Amygdala (tissue), 56 donors: ENCODE measurements around the gene CIDEC.

Experiments used
- DNase-seq, 56 donors: peaks; one replicate each; lab custom pipeline; 2025; lab: John Stamatoyannopoulos, UW

CIDEC gene, protein sequence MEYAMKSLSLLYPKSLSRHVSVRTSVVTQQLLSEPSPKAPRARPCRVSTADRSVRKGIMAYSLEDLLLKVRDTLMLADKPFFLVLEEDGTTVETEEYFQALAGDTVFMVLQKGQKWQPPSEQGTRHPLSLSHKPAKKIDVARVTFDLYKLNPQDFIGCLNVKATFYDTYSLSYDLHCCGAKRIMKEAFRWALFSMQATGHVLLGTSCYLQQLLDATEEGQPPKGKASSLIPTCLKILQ

DNA sequence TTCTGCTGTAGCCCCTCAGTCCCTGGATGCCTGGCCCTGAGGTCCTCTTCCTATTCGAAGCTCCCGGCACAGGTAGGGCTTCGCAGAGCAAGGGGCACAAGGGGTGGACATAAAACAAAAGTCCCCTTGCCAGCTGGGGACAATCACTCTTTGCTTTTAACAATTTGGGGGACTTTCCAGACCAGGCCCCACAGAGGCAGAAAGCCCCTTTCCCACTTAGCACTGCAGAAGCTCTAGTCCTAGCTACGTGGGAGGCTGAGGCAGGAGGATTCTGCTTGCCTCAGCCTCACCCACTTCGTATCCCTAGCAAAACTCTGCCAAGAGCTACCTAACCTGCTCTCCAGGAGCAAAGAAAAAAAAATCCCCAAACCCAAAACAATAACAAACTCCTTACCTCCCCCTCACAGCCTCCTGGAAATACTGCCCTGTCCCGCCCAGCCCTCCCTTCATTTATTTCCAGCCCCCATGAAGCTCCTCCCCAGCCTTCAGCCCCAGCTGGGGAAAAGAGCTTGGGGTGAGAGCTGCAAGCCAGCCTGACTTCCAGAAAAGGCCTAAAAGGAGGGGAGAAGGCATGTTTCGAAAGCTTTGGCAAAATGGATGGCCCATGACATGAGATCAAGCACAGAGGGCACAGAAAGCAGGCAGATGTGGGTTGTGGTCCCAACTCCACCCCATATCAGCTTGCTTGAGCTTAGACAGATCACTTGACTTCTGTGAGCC is at the start of gene CIDEC:
CIDEC (minus strand) TSS at position 424 of the 720 bp plus-strand sequence. CDS start 1,767 bp downstream, outside the sequence.
- no peak for DNase-seq

DNA sequence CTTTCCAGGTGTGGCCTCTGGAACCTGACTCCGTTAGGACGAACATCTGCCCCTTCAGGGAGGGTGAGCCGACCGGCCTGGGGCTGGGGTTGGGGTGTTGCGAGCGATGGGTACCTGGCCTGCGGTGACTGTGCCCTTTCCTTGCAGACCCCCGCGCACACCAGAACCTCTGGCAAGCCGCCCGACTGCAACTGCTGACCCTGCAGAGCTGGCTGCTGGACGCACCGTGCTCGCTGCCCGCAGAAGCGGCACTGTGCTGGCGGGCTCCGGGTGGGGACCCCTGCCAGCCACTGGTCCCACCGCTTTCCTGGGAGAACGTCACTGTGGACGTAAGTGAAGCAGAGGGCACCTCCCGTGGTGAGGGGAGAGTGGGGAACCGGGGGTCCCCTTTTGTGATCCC is 48.1 kb upstream of the CIDEC start:
- no peak for DNase-seq

DNA sequence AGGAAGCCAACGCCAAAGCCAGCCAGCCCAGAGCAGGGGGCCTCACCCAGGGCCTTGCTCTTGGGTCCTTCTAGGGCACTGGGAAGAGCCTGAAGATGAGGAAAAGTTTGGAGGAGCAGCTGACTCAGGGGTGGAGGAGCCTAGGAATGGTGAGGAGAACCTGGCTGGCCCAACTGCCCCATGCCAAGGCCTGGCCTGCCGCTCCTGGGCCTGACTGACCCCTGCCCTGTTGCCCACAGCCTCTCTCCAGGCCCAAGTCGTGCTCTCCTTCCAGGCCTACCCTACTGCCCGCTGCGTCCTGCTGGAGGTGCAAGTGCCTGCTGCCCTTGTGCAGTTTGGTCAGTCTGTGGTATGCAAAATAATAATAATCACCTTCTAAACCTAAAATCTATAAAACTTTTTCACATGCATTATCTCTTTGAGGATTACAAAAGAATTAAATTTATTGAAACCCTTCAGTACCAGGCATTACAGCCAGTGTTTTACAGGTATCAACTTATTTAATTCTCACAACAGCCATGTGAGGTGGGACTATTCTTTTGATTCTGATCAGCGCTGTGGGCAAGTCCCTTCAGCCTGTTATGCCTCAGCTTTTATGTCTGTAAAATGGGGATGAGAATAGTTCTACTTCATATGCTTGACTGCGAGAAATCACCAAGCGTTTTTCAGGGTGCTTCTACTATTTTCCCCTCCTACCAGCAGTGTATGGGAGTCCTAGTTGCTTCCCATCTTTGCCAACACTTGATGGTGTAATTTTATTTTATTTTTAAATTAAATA is 38.4 kb upstream of the CIDEC start:
- no peak for DNase-seq

DNA sequence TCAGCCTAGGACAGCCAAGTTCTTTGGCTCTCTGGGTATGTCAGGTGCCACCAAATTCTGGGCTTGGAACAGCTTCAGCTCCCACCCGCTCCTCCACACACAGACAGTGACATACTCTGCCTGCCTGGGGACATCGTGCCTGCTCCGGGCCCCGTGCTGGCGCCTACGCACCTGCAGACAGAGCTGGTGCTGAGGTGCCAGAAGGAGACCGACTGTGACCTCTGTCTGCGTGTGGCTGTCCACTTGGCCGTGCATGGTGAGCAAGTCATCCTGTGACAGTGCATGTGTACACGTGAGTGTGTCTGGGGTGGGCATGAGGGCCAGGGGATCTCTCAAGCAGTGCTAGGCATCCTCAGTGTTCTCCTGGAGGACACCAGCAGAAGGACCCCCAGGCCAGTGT is 37.8 kb upstream of the CIDEC start:
- no peak for DNase-seq

DNA sequence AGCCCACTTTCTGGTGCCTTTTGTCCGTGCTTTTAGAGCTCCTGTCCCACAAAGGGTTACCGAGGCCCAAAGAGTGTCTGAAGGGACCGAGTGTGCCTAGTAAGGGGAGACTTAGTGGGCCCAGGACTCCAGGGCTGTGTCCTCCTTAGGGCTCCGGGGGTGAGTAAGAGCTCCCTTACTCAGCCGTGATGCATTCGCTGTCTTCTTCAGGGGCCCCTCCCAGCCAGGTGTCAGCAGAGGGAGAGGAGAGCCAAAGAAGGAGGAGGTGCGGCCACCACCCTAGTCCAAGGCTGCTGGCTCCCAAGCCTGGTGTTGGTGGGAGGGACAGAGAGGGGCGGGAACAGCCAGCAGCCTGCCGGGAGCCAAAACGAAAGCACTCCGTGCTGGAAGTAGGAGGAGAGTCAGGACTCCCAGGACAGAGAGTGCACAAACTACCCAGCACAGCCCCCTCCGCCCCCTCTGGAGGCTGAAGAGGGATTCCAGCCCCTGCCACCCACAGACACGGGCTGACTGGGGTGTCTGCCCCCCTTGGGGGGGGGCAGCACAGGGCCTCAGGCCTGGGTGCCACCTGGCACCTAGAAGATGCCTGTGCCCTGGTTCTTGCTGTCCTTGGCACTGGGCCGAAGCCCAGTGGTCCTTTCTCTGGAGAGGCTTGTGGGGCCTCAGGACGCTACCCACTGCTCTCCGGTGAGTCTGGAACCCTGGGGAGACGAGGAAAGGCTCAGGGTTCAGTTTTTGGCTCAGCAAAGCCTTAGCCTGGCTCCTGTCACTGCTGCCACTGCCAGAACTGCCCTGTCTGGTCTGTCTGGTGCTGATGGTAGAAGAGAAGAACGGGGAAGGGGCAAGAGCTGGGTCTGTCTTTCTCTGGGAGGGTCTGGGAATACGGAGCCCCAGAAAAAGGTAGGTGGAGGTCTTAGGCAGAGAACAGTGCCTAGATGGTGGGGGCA is 37.0 kb upstream of the CIDEC start, which contains the start of gene IL17RC:
IL17RC (plus strand) TSS at position 365 of the 947 bp plus-strand sequence; CDS start at position 583, 218 bp downstream.
- DNase-seq, result peak in 46 of 56 donors; percentile 8 to 70 (median 50)

DNA sequence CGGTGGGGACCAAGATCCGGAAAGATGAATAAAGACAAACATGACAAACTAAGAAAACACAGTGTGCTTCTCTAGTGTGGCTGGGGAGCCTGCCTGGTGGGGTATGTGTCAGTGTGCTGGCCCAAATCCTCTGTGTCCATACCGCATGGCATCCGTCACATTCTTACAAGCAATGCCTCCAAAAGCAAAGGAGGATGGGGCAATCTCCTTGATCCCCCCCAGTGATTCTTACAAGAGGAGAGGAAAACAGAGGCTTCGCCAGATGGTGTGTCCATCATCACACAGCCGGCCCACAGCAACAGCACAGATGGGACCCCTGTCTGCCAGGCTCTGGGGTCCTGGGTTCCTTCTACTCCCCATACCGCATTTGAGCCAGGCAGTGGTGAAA is 36.3 kb upstream of the CIDEC start:
- no peak for DNase-seq

DNA sequence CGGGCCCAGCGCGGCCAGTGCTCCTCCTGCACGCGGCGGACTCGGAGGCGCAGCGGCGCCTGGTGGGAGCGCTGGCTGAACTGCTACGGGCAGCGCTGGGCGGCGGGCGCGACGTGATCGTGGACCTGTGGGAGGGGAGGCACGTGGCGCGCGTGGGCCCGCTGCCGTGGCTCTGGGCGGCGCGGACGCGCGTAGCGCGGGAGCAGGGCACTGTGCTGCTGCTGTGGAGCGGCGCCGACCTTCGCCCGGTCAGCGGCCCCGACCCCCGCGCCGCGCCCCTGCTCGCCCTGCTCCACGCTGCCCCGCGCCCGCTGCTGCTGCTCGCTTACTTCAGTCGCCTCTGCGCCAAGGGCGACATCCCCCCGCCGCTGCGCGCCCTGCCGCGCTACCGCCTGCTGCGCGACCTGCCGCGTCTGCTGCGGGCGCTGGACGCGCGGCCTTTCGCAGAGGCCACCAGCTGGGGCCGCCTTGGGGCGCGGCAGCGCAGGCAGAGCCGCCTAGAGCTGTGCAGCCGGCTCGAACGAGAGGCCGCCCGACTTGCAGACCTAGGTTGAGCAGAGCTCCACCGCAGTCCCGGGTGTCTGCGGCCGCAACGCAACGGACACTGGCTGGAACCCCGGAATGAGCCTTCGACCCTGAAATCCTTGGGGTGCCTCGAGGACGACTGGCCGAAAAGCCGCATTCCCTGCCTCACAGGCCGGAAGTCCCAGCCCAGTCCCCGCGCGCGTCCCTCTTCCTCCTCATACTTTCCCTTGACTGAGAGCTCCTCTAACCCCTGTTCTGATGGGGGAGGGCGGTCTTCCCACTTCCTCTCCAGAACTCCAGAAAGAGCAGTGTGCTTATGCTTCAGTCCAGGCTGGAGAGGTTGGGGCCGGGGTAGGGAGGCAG is 35.4 kb upstream of the CIDEC start:
- DNase-seq, result peak in 42 of 56 donors; percentile 7 to 74 (median 42)

DNA sequence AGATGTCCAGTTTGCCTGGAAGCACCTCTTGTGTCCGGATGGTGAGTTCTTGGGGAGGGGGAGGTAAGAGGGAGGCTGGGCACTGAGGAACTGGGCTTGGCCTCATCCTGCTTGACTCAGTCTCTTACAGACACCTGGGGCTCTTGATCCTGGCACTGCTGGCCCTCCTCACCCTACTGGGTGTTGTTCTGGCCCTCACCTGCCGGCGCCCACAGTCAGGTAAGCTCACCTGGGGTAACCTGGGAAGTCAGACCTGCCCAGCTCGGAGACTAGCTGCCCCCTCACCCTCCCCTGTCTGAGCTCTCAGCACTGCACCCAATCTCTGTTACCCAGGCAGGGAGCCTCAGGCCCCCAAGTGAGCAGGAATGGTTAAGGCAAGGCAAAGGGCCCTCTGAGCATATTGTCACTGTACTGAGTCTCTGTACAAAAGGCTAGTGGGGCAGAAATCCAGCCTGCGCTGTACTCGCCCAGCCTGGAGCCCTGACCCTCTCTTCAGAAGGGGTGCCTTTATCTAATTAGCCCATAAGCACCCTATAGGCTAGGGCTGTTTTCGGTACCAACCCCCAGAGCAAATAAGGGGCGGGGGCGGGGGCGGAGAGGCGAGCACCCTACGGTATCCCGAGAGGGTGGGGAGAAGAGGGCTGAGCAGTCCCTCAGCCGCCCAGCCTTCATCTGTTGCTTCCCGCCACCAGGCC is 34.7 kb upstream of the CIDEC start:
- DNase-seq, result peak in 2 of 56 donors; percentile 6 to 24

DNA sequence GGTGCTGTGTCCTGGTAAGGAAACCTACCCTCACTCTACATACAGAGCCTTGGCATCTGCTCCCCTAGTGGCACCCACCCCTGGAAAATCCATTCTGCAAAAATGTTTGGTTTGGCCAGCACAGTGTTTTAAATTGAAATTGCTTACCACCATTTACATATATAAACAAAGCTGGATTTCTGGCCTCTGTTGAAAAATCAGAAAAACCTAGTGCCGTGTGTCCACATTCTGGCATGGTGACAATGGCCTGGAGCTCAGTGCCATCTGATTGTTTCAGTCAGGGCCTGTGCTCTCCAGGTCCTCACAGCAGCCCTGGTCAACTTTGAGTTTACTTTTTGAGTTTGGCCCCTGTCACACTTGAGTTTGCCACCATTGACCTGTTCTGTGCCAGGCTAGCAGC is 34.0 kb upstream of the CIDEC start:
- no peak for DNase-seq

DNA sequence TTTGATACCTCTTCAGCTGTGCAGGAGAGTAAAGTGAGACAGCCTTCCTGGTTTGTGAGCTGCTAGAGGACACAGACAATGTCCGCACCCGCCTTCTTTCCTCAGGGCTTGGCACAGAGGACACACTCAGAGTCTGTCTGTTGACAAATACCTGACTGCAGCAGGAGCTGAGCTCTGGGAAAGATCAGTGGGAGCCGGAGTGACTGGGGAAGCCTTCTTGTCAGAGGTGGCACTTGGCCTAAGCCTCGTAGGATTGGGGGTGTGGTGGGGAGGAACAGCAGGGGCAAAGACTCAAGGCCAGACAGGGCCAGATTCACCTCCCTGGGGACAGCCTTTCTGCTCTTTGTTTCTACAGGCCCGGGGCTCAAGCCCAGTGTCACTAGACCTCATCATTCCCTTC is 33.5 kb upstream of the CIDEC start:
- DNase-seq, result no peak

DNA sequence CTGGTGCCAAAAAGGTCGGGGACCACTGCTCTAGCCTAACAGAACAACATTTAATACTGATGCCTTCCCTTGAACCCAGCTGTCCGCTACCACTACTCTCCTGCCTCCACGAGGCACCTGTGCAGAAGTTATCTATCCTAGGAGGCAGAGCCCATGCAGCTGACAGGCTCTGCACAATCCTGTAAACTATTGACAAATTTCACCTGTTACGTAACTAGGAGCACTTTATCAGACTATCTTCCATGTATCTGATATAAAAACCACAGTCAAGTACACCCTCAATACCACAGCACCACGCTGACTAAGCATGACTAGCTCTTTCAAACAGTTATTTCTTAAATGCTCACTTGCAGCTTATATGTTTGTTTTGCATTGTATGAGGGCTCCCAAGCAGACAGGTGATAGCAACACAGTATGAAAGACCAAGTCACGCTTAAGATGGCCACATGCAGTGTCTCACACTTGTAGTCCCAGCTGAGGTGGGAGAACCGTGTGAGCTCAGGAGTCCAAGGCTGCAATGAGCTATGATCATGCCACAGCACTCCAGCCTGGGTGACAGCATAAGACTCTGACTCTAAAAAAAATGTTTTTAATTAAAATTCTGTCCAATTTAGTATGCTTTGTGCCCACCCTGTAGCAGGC is 32.4 kb upstream of the CIDEC start:
- no peak for DNase-seq

DNA sequence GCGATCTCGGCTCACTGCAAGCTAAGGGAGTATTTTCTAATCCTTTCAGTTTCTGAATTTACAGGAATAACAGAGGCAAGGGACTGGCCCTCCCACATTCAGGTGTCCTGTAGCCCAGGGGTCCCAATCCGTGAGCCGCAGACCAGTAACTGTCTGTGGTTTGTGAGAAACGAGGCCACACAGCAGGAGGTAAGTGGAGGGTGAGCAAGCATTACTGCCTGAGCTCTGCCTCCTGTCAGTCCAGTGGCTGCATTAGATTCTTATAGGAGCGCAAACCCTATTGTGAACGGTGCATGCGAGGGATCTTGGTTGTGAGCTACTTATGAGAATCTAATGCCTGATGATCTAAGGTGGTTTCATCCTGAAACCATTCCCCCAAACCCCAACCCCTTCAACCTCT is 31.8 kb upstream of the CIDEC start:
- no peak for DNase-seq

DNA sequence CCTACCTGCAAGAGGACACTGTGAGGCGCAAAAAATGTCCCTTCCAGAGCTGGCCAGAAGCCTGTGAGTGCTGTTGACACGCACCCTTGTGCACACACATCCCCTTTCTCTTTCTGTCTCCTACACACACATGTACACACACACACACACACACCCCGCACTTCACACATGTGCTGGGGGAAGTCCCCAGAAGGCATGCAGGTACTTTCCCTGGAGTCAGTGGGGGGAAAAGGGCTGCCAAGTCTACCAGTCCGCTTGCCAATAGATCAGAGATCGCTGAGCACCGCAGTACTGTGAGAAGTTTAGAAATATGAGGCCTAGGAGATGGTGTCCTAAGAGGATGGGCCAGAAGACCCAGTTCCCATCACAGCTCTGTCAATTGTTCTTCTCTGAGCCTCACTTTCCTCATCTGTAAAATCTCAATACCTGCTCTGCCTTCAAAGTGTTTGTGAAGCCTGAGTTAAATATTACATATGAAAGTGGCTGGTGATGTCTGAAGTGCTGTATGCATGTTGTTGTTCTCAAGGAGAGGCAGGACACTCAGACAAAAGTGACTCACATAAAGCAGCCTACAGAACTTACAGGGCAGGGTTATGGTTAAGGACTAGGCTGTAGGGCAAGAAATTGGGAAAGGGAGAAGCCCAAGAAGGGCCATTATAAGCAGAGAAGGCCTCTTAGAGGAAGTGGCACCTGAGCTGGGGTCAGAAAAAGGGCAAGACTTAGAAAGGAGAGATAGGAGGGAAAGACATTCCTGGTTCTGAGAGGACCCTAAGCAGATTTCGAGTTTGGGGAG is 29.4 kb upstream of the CIDEC start:
- no peak for DNase-seq

DNA sequence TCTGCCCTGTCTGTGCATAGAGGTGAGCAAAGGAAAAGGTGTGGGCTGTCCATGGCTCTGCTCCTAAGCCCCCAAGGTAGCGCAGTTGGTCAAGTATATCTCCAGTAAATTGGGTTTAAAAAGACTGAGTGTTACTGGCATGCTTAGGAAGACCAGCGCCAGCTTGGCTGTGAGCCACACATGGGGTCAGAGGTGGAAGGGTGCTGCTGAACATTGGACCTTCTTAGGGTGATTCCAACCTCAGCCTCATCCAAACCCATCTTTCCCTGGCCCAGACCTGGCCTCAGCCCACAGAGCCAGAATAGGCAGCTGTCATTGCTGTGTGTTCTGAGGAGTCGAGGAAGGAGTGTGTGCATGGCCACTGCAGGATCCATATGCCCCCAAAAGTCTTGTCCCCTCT is 28.2 kb upstream of the CIDEC start:
- DNase-seq, result no peak

DNA sequence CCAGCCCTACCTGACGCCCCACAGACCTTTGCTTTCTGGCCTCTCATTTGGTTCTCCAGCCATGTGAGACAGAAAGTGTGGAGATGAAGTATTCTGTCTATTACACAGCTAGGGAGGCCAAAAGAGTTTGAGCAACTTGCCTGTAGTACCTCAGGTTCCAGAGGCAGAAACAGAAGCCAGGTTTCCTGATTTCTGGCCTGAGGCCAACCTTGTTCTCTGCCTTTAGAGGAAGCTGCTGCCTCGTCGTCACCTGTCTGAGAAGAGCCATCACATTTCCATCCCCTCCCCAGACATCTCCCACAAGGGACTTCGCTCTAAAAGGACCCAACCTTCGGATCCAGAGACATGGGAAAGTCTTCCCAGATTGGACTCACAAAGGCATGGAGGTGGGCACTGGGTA is 26.4 kb upstream of the CIDEC start:
- DNase-seq, result no peak

DNA sequence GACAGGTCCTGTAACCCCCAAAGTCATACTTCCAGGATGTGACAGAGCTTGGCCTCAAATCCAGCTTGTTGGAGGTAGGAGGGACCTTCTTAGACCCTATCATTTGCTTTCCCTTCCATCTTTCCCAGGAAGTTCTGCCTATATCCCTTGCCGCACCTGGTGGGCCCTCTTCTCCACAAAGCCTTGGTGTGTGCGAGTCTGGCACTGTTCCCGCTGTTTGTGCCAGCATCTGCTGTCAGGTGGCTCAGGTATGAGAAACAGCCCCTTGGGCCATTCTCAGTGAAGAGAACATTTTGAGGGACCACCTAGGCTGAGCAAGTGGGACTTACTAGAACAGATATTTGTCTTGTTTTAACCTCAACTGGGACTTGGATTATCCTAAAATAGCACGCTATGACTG is 23.9 kb upstream of the CIDEC start:
- no peak for DNase-seq

DNA sequence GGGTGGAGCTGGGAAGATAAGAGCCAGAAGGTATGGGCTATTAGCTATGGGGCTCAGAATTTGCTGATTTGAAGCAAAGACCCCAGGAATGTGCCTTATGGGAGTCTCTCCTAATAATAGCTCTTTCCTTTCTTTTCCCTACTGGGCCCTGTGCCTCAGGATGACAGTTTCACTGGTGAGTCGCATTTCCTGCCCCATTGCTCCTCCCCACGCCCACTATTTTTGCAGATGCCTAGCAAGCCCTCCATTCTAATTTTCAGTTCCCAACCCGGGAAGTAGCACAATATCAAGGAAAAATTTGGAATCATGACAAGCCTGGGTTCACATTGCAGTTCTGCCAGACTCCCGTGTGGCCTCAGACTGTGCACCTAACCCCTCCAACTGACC is 23.2 kb upstream of the CIDEC start:
- no peak for DNase-seq
